Measurements from ENCODE around the gene EPHA2. TPM values are rescaled to one million over a fixed set of nuclear protein-coding genes. Genes with fewer than 3 reads are reported as not detected.

Gene EPHA2
- total and polyA plus RNA-seq, 8 donors = 4.6 to 200 (median 23.4) TPM

GRCh38 chr1:16156848-16157495 lies 1.1 kb upstream of the EPHA2 start:
- Histone ChIP-seq H3K4me1 (peaks cover 42 to 59% (median 48%) of the 10 kb centered on the region in 4 donors), H3K9me3 (no peaks in the 10 kb centered on the region), H3K27ac (peak overlapping the region in 4 of 5 donors; percentile 92 to 95 (median 92)), H3K36me3 (no peaks in the 10 kb centered on the region), H3K4me3 (peak overlapping the region in 1 of 4 donors; percentile 56), H3K27me3 (peaks cover 0 to 9% (median 0%) of the 10 kb centered on the region in 3 donors)
- no peak for TF ChIP-seq POLR2A (IDR thresholded peaks at IDR 0.05)
- TF ChIP-seq EP300 (IDR thresholded peaks at IDR 0.05) = no peak
- no peak for TF ChIP-seq CTCF (IDR thresholded peaks at IDR 0.05)
- TF ChIP-seq POLR2AphosphoS5 (IDR thresholded peaks at IDR 0.05) = no peak
- no peak for DNase-seq
- WGBS, 5 donors = 81 to 87% (median 84%) methylated on average over 10 to 13 of the region's 13 CpGs
- intact Hi-C loops (cut with DNase I; ENCODE audit: low total_unique reads) = no loop called here

GRCh38 chr1:16153999-16154673 lies 1.7 kb downstream of the EPHA2 start:
- intact Hi-C loops (cut with DNase I; ENCODE audit: low total_unique reads) = no loop called here
- Histone ChIP-seq H3K27me3 (peaks cover 0 to 9% (median 0%) of the 10 kb centered on the region in 3 donors), H3K9me3 (no peaks in the 10 kb centered on the region), H3K4me1 (peaks cover 53 to 80% (median 64%) of the 10 kb centered on the region in 4 donors), H3K4me3 (peak overlapping the region; percentile 56 to 80 (median 66)), H3K36me3 (peaks cover 5 to 20% (median 8%) of the 10 kb centered on the region in 4 donors), H3K27ac (peak overlapping the region; percentile 87 to 95 (median 92))
- TF ChIP-seq POLR2A (IDR thresholded peaks at IDR 0.05) (no peak), EP300 (IDR thresholded peaks at IDR 0.05) (no peak), POLR2AphosphoS5 (IDR thresholded peaks at IDR 0.05) (no peak), CTCF (IDR thresholded peaks at IDR 0.05) (no peak)
- no peak for DNase-seq
- WGBS, 5 donors = 12 to 34% (median 18%) methylated on average over 15 to 17 of the region's 17 CpGs

GRCh38 chr1:16153096-16153998 lies 2.5 kb downstream of the EPHA2 start:
- H3K27ac ChIP-seq = peak overlapping the region; percentile 87 to 95 (median 92)
- H3K4me1 ChIP-seq = peaks cover 53 to 85% (median 63%) of the 10 kb centered on the region in 4 donors
- H3K9me3 ChIP-seq = no peaks in the 10 kb centered on the region
- peaks cover 0 to 9% (median 0%) of the 10 kb centered on the region in 3 donors for H3K27me3 ChIP-seq
- peak overlapping the region; percentile 56 to 80 (median 66) for H3K4me3 ChIP-seq
- DNase-seq = no peak
- WGBS, 5 donors = 31 to 50% (median 42%) methylated on average over 11 to 13 of the region's 13 CpGs
- intact Hi-C loops (cut with DNase I; ENCODE audit: low total_unique reads) = no loop called here
- TF ChIP-seq CTCF (IDR thresholded peaks at IDR 0.05) (no peak), POLR2AphosphoS5 (IDR thresholded peaks at IDR 0.05) (no peak), EP300 (IDR thresholded peaks at IDR 0.05) (no peak), POLR2A (IDR thresholded peaks at IDR 0.05) (no peak)
- peaks cover 10 to 28% (median 16%) of the 10 kb centered on the region in 4 donors for H3K36me3 ChIP-seq
